ENCODE results near the gene BAHCC1. TPM values are rescaled to one million over a fixed set of nuclear protein-coding genes. Genes with fewer than 3 reads are reported as not detected.

Gene BAHCC1
- polyA plus RNA-seq, 4 donors: 2.2 to 26.9 (median 9.8) TPM

GRCh38 chr17:81453712-81454111 is 58.5 kb downstream of the BAHCC1 start:
- no peaks in the 10 kb centered on the region for H3K27me3 ChIP-seq (ENCODE audit: control insufficient read depth in 3 of 3, insufficient read depth in 3 of 3, low read length in 3 of 3)
- H3K4me1 ChIP-seq (ENCODE audit: control insufficient read depth in 3 of 3, insufficient read depth in 2 of 3, low read depth in 1 of 3, low read length in 2 of 3): no peaks in the 10 kb centered on the region
- WGBS, 3 donors: 50 to 70% (median 60%) methylated on average over 7 of the region's 7 CpGs
- FAIRE-seq: no peak
- H3K4me3 ChIP-seq (ENCODE audit: low read depth in 1 of 3, low read length in 3 of 3): no peak overlapping the region
- H3K36me3 ChIP-seq (ENCODE audit: control insufficient read depth in 3 of 3, insufficient read depth in 2 of 3, low read depth in 1 of 3, low read length in 3 of 3): peaks cover 0 to 92% (median 0%) of the 10 kb centered on the region in 3 donors
- peaks cover 0 to 2% of the 10 kb centered on the region in 2 donors for H3K9me3 ChIP-seq (ENCODE audit: control insufficient read depth in 2 of 2, insufficient read depth in 1 of 2, low read depth in 1 of 2, low read length in 1 of 2)
- H3K27ac ChIP-seq (ENCODE audit: low read depth in 1 of 3, low read length in 2 of 3): no peak overlapping the region
- DNase-seq: no peak

DNA sequence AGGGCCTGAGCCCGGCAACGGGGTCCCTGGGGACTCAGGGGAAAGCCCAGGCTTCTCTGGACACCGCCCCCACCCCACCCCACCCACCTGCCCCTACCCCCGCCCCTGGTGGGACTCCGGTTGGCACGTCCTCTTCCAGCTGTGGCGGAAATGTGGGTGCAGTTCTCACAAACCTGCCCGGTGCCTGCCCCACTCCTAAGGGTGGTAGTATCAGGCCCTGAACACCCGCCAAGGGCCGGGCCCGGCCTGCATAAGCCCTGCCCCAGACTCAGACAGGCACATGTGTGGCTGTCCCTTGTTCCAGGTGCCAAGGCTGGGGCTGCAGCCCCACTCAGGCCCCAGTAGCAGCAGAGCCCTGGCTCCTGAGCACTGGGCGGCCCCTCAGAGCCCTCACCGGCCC is 59.2 kb downstream of the BAHCC1 start:
- DNase-seq: no peak
- H3K9me3 ChIP-seq (ENCODE audit: control insufficient read depth in 2 of 2, insufficient read depth in 1 of 2, low read depth in 1 of 2, low read length in 1 of 2): peaks cover 0 to 2% of the 10 kb centered on the region in 2 donors
- H3K36me3 ChIP-seq (ENCODE audit: control insufficient read depth in 3 of 3, insufficient read depth in 2 of 3, low read depth in 1 of 3, low read length in 3 of 3): peaks cover 0 to 93% (median 0%) of the 10 kb centered on the region in 3 donors
- WGBS, 3 donors: 81 to 89% (median 88%) methylated on average over 8 to 13 of the region's 13 CpGs
- H3K4me1 ChIP-seq (ENCODE audit: control insufficient read depth in 3 of 3, insufficient read depth in 2 of 3, low read depth in 1 of 3, low read length in 2 of 3): no peaks in the 10 kb centered on the region
- no peak overlapping the region for H3K27ac ChIP-seq (ENCODE audit: low read depth in 1 of 3, low read length in 2 of 3)
- no peak overlapping the region for H3K4me3 ChIP-seq (ENCODE audit: low read depth in 1 of 3, low read length in 3 of 3)
- no peaks in the 10 kb centered on the region for H3K27me3 ChIP-seq (ENCODE audit: control insufficient read depth in 3 of 3, insufficient read depth in 3 of 3, low read length in 3 of 3)
- no peak for FAIRE-seq

GRCh38 chr17:81455387-81455786 is 60.1 kb downstream of the BAHCC1 start:
- H3K4me1 ChIP-seq (ENCODE audit: control insufficient read depth in 3 of 3, insufficient read depth in 2 of 3, low read depth in 1 of 3, low read length in 2 of 3): no peaks in the 10 kb centered on the region
- FAIRE-seq (no peak), DNase-seq (no peak)
- no peak overlapping the region for H3K4me3 ChIP-seq (ENCODE audit: low read depth in 1 of 3, low read length in 3 of 3)
- peaks cover 0 to 2% of the 10 kb centered on the region in 2 donors for H3K9me3 ChIP-seq (ENCODE audit: control insufficient read depth in 2 of 2, insufficient read depth in 1 of 2, low read depth in 1 of 2, low read length in 1 of 2)
- H3K27ac ChIP-seq (ENCODE audit: low read depth in 1 of 3, low read length in 2 of 3): no peak overlapping the region
- WGBS, 3 donors: 90 to 95% (median 91%) methylated on average over 15 to 18 of the region's 18 CpGs
- peaks cover 0 to 92% (median 0%) of the 10 kb centered on the region in 3 donors for H3K36me3 ChIP-seq (ENCODE audit: control insufficient read depth in 3 of 3, insufficient read depth in 2 of 3, low read depth in 1 of 3, low read length in 3 of 3)
- H3K27me3 ChIP-seq (ENCODE audit: control insufficient read depth in 3 of 3, insufficient read depth in 3 of 3, low read length in 3 of 3): no peaks in the 10 kb centered on the region

- no peak for DNase-seq
- no peak for FAIRE-seq
- Histone ChIP-seq H3K4me3 (ENCODE audit: low read depth in 1 of 3, low read length in 3 of 3) (no peak overlapping the region), H3K27me3 (ENCODE audit: control insufficient read depth in 3 of 3, insufficient read depth in 3 of 3, low read length in 3 of 3) (no peaks in the 10 kb centered on the region), H3K4me1 (ENCODE audit: control insufficient read depth in 3 of 3, insufficient read depth in 2 of 3, low read depth in 1 of 3, low read length in 2 of 3) (no peaks in the 10 kb centered on the region), H3K27ac (ENCODE audit: low read depth in 1 of 3, low read length in 2 of 3) (no peak overlapping the region), H3K36me3 (ENCODE audit: control insufficient read depth in 3 of 3, insufficient read depth in 2 of 3, low read depth in 1 of 3, low read length in 3 of 3) (peaks cover 0 to 93% (median 0%) of the 10 kb centered on the region in 3 donors), H3K9me3 (ENCODE audit: control insufficient read depth in 2 of 2, insufficient read depth in 1 of 2, low read depth in 1 of 2, low read length in 1 of 2) (peaks cover 0 to 2% of the 10 kb centered on the region in 2 donors)
- WGBS, 3 donors: 82 to 91% (median 82%) methylated on average over 12 to 15 of the region's 15 CpGs
Observed at GRCh38 chr17:81456091-81456490, 60.8 kb downstream of the BAHCC1 start.

GRCh38 chr17:81456798-81457197 is 61.5 kb downstream of the BAHCC1 start:
- DNase-seq (no peak), FAIRE-seq (no peak)
- WGBS, 3 donors: 65 to 82% (median 77%) methylated on average over 7 of the region's 7 CpGs
- H3K27ac ChIP-seq (ENCODE audit: low read depth in 1 of 3, low read length in 2 of 3): no peak overlapping the region
- peaks cover 0 to 2% of the 10 kb centered on the region in 2 donors for H3K9me3 ChIP-seq (ENCODE audit: control insufficient read depth in 2 of 2, insufficient read depth in 1 of 2, low read depth in 1 of 2, low read length in 1 of 2)
- no peaks in the 10 kb centered on the region for H3K4me1 ChIP-seq (ENCODE audit: control insufficient read depth in 3 of 3, insufficient read depth in 2 of 3, low read depth in 1 of 3, low read length in 2 of 3)
- no peak overlapping the region for H3K4me3 ChIP-seq (ENCODE audit: low read depth in 1 of 3, low read length in 3 of 3)
- no peaks in the 10 kb centered on the region for H3K27me3 ChIP-seq (ENCODE audit: control insufficient read depth in 3 of 3, insufficient read depth in 3 of 3, low read length in 3 of 3)
- H3K36me3 ChIP-seq (ENCODE audit: control insufficient read depth in 3 of 3, insufficient read depth in 2 of 3, low read depth in 1 of 3, low read length in 3 of 3): peaks cover 0 to 93% (median 2%) of the 10 kb centered on the region in 3 donors

DNA sequence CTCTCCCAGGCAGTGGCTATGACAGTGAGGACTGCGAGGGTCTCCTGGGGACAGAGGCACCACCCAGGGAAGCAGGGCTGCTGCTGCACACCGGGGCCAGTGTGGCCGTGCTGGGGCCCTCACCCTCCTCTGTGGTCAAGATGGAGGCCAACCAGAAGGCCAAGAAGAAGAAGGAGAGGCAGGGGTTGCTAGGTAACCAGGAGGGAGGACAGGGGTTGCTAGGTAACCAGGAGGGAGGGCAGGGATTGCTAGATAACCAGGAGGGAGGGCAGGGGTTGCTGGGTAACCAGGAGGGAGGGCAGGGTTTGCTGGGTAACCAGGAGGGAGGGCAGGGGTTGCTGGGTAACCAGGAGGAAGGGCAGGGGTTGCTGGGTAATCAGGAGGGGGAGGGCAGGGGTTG is 62.1 kb downstream of the BAHCC1 start:
- DNase-seq (no peak), FAIRE-seq (no peak)
- 93 to 96% (median 93%) methylated on average over 3 of the region's 3 CpGs for WGBS, 3 donors
- Histone ChIP-seq H3K9me3 (ENCODE audit: control insufficient read depth in 2 of 2, insufficient read depth in 1 of 2, low read depth in 1 of 2, low read length in 1 of 2) (peaks cover 0 to 2% of the 10 kb centered on the region in 2 donors), H3K4me3 (ENCODE audit: low read depth in 1 of 3, low read length in 3 of 3) (no peak overlapping the region), H3K36me3 (ENCODE audit: control insufficient read depth in 3 of 3, insufficient read depth in 2 of 3, low read depth in 1 of 3, low read length in 3 of 3) (peaks cover 0 to 93% (median 2%) of the 10 kb centered on the region in 3 donors), H3K4me1 (ENCODE audit: control insufficient read depth in 3 of 3, insufficient read depth in 2 of 3, low read depth in 1 of 3, low read length in 2 of 3) (no peaks in the 10 kb centered on the region), H3K27me3 (ENCODE audit: control insufficient read depth in 3 of 3, insufficient read depth in 3 of 3, low read length in 3 of 3) (no peaks in the 10 kb centered on the region), H3K27ac (ENCODE audit: low read depth in 1 of 3, low read length in 2 of 3) (no peak overlapping the region)

- Histone ChIP-seq H3K27me3 (ENCODE audit: control insufficient read depth in 3 of 3, insufficient read depth in 3 of 3, low read length in 3 of 3) (no peaks in the 10 kb centered on the region), H3K9me3 (ENCODE audit: control insufficient read depth in 2 of 2, insufficient read depth in 1 of 2, low read depth in 1 of 2, low read length in 1 of 2) (peaks cover 0 to 2% of the 10 kb centered on the region in 2 donors), H3K4me1 (ENCODE audit: control insufficient read depth in 3 of 3, insufficient read depth in 2 of 3, low read depth in 1 of 3, low read length in 2 of 3) (no peaks in the 10 kb centered on the region), H3K36me3 (ENCODE audit: control insufficient read depth in 3 of 3, insufficient read depth in 2 of 3, low read depth in 1 of 3, low read length in 3 of 3) (peaks cover 0 to 93% (median 2%) of the 10 kb centered on the region in 3 donors), H3K4me3 (ENCODE audit: low read depth in 1 of 3, low read length in 3 of 3) (no peak overlapping the region), H3K27ac (ENCODE audit: low read depth in 1 of 3, low read length in 2 of 3) (no peak overlapping the region)
- no peak for DNase-seq
- no peak for FAIRE-seq
- WGBS, 3 donors: 88 to 92% (median 91%) methylated on average over 16 to 25 of the region's 25 CpGs
Observed at GRCh38 chr17:81457917-81458555, 62.8 kb downstream of the BAHCC1 start.

DNA sequence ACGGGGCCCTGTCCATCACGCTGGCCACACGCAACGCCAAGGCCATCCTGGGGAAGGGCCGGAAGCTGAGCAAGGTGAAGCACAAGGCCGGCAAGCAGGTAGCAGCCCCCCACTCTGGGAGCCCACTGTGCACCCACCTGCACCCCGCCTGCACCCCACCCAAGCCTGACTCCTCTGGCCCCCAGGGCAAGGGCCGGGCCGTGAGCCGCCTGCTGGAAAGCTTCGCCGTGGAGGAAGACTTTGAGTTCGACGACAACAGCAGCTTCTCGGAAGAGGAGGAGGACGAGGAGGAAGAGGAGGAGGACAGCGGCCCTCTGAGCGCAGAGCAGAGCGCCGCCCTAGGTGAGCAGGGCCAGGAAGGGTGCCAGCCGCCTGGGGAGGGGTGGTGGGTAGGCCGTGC is 63.4 kb downstream of the BAHCC1 start:
- Histone ChIP-seq H3K9me3 (ENCODE audit: control insufficient read depth in 2 of 2, insufficient read depth in 1 of 2, low read depth in 1 of 2, low read length in 1 of 2) (peaks cover 0 to 2% of the 10 kb centered on the region in 2 donors), H3K27me3 (ENCODE audit: control insufficient read depth in 3 of 3, insufficient read depth in 3 of 3, low read length in 3 of 3) (no peaks in the 10 kb centered on the region), H3K27ac (ENCODE audit: low read depth in 1 of 3, low read length in 2 of 3) (no peak overlapping the region), H3K4me1 (ENCODE audit: control insufficient read depth in 3 of 3, insufficient read depth in 2 of 3, low read depth in 1 of 3, low read length in 2 of 3) (no peaks in the 10 kb centered on the region), H3K4me3 (ENCODE audit: low read depth in 1 of 3, low read length in 3 of 3) (no peak overlapping the region), H3K36me3 (ENCODE audit: control insufficient read depth in 3 of 3, insufficient read depth in 2 of 3, low read depth in 1 of 3, low read length in 3 of 3) (peaks cover 0 to 93% (median 2%) of the 10 kb centered on the region in 3 donors)
- 88 to 91% (median 89%) methylated on average over 19 to 22 of the region's 22 CpGs for WGBS, 3 donors
- FAIRE-seq (no peak), DNase-seq (no peak)

DNA sequence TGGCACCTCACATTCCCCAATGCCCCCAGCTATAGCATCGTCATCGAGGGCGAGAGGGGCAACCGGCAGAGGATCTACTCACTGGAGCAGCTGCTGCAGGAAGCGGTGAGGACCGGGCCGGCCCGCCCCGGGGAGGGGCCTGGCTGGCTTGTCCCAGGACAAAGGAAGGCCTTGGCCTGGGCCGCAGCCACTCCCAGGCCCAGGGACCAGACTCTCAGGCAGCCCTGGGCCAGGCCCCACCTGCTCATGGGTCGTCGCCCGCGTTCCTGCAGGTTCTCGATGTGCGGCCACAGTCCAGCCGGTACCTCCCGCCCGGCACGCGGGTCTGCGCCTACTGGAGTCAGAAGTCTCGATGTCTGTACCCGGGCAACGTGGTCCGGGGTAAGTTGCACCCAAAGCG is 64.0 kb downstream of the BAHCC1 start:
- Histone ChIP-seq H3K4me3 (ENCODE audit: low read depth in 1 of 3, low read length in 3 of 3) (no peak overlapping the region), H3K9me3 (ENCODE audit: control insufficient read depth in 2 of 2, insufficient read depth in 1 of 2, low read depth in 1 of 2, low read length in 1 of 2) (peaks cover 0 to 2% of the 10 kb centered on the region in 2 donors), H3K27me3 (ENCODE audit: control insufficient read depth in 3 of 3, insufficient read depth in 3 of 3, low read length in 3 of 3) (no peaks in the 10 kb centered on the region), H3K27ac (ENCODE audit: low read depth in 1 of 3, low read length in 2 of 3) (no peak overlapping the region), H3K4me1 (ENCODE audit: control insufficient read depth in 3 of 3, insufficient read depth in 2 of 3, low read depth in 1 of 3, low read length in 2 of 3) (no peaks in the 10 kb centered on the region), H3K36me3 (ENCODE audit: control insufficient read depth in 3 of 3, insufficient read depth in 2 of 3, low read depth in 1 of 3, low read length in 3 of 3) (peaks cover 0 to 93% (median 2%) of the 10 kb centered on the region in 3 donors)
- DNase-seq (no peak), FAIRE-seq (no peak)
- WGBS, 3 donors: 88 to 89% (median 89%) methylated on average over 27 of the region's 27 CpGs
